ENCODE measurements around the gene SCAMP3. TPM values are rescaled to one million over a fixed set of nuclear protein-coding genes. Genes with fewer than 3 reads are reported as not detected.

Gene SCAMP3
- total and polyA plus RNA-seq, 5 donors from 2014 or later, result 57.3 to 150 (median 133) TPM

Other genes with a start within 250 kb of the SCAMP3 start
- gene DCST2, start 228.6 kb downstream of the SCAMP3 start, total RNA-seq, result 1.4 TPM
- not detected for gene DCST2, start 228.6 kb downstream of the SCAMP3 start, polyA plus RNA-seq
- gene DCST1, start 228.5 kb downstream of the SCAMP3 start, total RNA-seq, result 0.32 TPM
- gene DCST1, start 228.5 kb downstream of the SCAMP3 start, polyA plus RNA-seq, result not detected
- gene ADAM15, start 211.0 kb downstream of the SCAMP3 start, total RNA-seq, result 31.5 TPM
- 10 to 100 TPM in 3 of 4 donors, 1 to 10 TPM in 1; 9.8 to 24.7 (median 17.2) TPM for gene ADAM15, start 211.0 kb downstream of the SCAMP3 start, polyA plus RNA-seq
- gene EFNA4, start 198.6 kb downstream of the SCAMP3 start, total RNA-seq, result 6.1 TPM
- gene EFNA4, start 198.6 kb downstream of the SCAMP3 start, polyA plus RNA-seq, result 1 to 10 TPM; 2.5 to 5.9 (median 4.2) TPM
- gene EFNA3, start 183.5 kb downstream of the SCAMP3 start, total RNA-seq, result 0.52 TPM
- gene EFNA3, start 183.5 kb downstream of the SCAMP3 start, polyA plus RNA-seq, result 1 to 10 TPM in 1 of 4 donors, under 1 TPM in 3; 0.42 to 1.2 (median 0.69) TPM
- gene EFNA1, start 134.5 kb downstream of the SCAMP3 start, total RNA-seq, result 0.30 TPM
- gene EFNA1, start 134.5 kb downstream of the SCAMP3 start, polyA plus RNA-seq, result 1 to 10 TPM; 1.4 to 6.8 (median 3.3) TPM
- gene SLC50A1, start 126.5 kb downstream of the SCAMP3 start, total RNA-seq, result 24.1 TPM
- 10 to 100 TPM; 45.1 to 59.3 (median 46.0) TPM for gene SLC50A1, start 126.5 kb downstream of the SCAMP3 start, polyA plus RNA-seq
- gene DPM3, start 121.8 kb downstream of the SCAMP3 start, total RNA-seq, result 28.1 TPM
- 100 to 1,000 TPM in 3 of 4 donors, 10 to 100 TPM in 1; 98.3 to 116 (median 101) TPM for gene DPM3, start 121.8 kb downstream of the SCAMP3 start, polyA plus RNA-seq
- 122 TPM for gene KRTCAP2, start 89.1 kb downstream of the SCAMP3 start, total RNA-seq
- 100 to 1,000 TPM; 468 to 537 (median 507) TPM for gene KRTCAP2, start 89.1 kb downstream of the SCAMP3 start, polyA plus RNA-seq
- 6.1 TPM for gene TRIM46, start 88.5 kb downstream of the SCAMP3 start, total RNA-seq
- 1 to 10 TPM in 2 of 4 donors, under 1 TPM in 2; 0.44 to 1.6 (median 0.78) TPM for gene TRIM46, start 88.5 kb downstream of the SCAMP3 start, polyA plus RNA-seq
- 18.4 TPM for gene THBS3, start 54.5 kb downstream of the SCAMP3 start, total RNA-seq
- 1 to 10 TPM; 2.7 to 4.1 (median 3.7) TPM for gene THBS3, start 54.5 kb downstream of the SCAMP3 start, polyA plus RNA-seq
- 18.4 TPM for gene MTX1, start 53.7 kb downstream of the SCAMP3 start, total RNA-seq
- gene MTX1, start 53.7 kb downstream of the SCAMP3 start, polyA plus RNA-seq, result 10 to 100 TPM; 44.3 to 52.2 (median 49.0) TPM
- gene ENTREP3, start 6.9 kb downstream of the SCAMP3 start, total RNA-seq, result 7.8 TPM
- under 1 TPM; 0.57 to 0.97 (median 0.72) TPM for gene ENTREP3, start 6.9 kb downstream of the SCAMP3 start, polyA plus RNA-seq
- gene CLK2, start 11.1 kb upstream of the SCAMP3 start, total RNA-seq, result 76.6 TPM
- gene CLK2, start 11.1 kb upstream of the SCAMP3 start, polyA plus RNA-seq, result 10 to 100 TPM; 11.4 to 17.4 (median 15.5) TPM
- 1.5 TPM for gene HCN3, start 15.1 kb upstream of the SCAMP3 start, total RNA-seq
- under 1 TPM in 3 of 4 donors, not detected in 1; 0.07 to 0.15 (median 0.11) TPM for gene HCN3, start 15.1 kb upstream of the SCAMP3 start, polyA plus RNA-seq
- gene PKLR, start 39.1 kb upstream of the SCAMP3 start, total RNA-seq, result not detected
- gene PKLR, start 39.1 kb upstream of the SCAMP3 start, polyA plus RNA-seq, result not detected
- 67.9 TPM for gene FDPS, start 46.5 kb upstream of the SCAMP3 start, total RNA-seq
- 100 to 1,000 TPM; 114 to 159 (median 123) TPM for gene FDPS, start 46.5 kb upstream of the SCAMP3 start, polyA plus RNA-seq
- gene RUSC1, start 58.5 kb upstream of the SCAMP3 start, total RNA-seq, result 12.4 TPM
- gene RUSC1, start 58.5 kb upstream of the SCAMP3 start, polyA plus RNA-seq, result 10 to 100 TPM in 1 of 4 donors, 1 to 10 TPM in 3; 7.1 to 10.0 (median 8.8) TPM